ENCODE results near the gene SPATA31A7.
"Not testable (repeated sequence)": the region's sequence is repeated elsewhere in the genome, so short reads cannot be mapped to it uniquely, and the experiment has no call there.

SPATA31A7 gene

DNA sequence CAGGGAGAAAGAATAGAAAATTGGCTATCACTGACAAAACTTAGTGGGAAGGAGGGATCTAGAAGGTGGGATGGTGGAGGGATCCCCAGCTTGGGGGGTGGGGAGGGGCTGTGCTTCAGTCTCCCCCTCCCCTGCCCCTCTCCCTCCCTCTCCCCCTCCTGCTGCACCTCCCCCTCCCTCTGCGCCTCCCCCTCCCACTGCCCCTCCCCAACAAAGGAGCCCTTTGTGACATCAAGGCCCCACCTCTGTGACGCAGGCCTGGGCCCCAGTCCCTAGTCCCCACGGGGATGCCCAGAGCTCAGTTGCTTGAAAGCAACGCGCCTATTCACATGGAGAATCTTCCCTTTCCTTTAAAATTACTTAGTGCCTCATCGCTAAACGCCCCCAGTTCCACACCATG is at the start of gene SPATA31A7:
TSS of gene SPATA31A7 (plus strand) at position 301 of the 400 bp plus-strand sequence. CDS start at position 330, 29 bp downstream.
- not testable (repeated sequence) for DNase-seq (ENCODE audit: low spot score)

DNA sequence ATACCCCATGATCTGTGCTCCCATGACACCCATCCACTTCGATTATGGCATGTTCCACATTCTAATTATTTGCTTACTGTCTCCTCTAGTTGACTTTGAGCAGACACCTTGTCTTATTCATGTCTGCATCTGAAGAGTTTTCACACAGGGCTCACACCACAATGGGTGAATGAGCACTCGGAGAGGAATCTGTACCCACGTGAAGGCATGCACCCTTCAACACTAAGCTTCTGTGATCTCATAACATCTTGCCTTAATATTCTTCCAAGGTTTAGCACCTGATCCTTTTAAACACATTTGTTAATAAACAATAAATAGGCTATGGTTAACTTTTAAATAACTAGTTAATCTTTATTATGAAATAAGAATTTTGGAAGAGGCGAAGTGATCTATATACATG is 36.6 kb downstream of the SPATA31A7 start:
- DNase-seq (ENCODE audit: low spot score) = not testable (repeated sequence)

All from HuH-7.5 (cell line).